H1 (cell line): ENCODE measurements around the gene ETV7.

Source experiments
- CTCF ChIP-seq, 3 experiments: IDR thresholded peaks; 1 replicate in 2 of 3; 2 replicates in 1 of 3; pipeline versions ENCODE4 v1.5.1 to v1.6.1; 2011; ENCODE audit warnings: low read length in 3 of 3, mild to moderate bottlenecking in 3 of 3, inconsistent platforms in 2 of 3, low read depth in 1 of 3, moderate library complexity in 1 of 3; ENCODE audit not compliant: insufficient read depth in 1 of 3; ENCODE audit errors: control extremely low read depth in 1 of 3
- EP300 ChIP-seq, 2 experiments: IDR thresholded peaks; 1 replicate in 1 of 2; 2 replicates in 1 of 2; pipeline ENCODE4 v1.6.1; 2011 to 2012; ENCODE audit warnings: low read depth in 2 of 2, low read length in 2 of 2, mild to moderate bottlenecking in 2 of 2, borderline replicate concordance in 1 of 2, inconsistent platforms in 1 of 2, moderate library complexity in 1 of 2
- GABPA ChIP-seq: IDR thresholded peaks from 2 replicates; pipeline ENCODE4 v1.6.1; 2011; ENCODE audit warnings: mild to moderate bottlenecking, low read length, moderate library complexity, borderline replicate concordance; ENCODE audit not compliant: insufficient read depth
- HDAC6 ChIP-seq: IDR thresholded peaks from one replicate; pipeline ENCODE4 v1.7.1; 2012; ENCODE audit warnings: low read depth, mild to moderate bottlenecking, inconsistent platforms, low read length, moderate library complexity
- JUN ChIP-seq: IDR thresholded peaks from 2 replicates; pipeline ENCODE4 v1.6.1; 2011; ENCODE audit warnings: low read depth, mild to moderate bottlenecking, improper control_type of control experiment, low read length
- KDM1A ChIP-seq: fragments of 200-600, 300-600 bp; sonication (generic); IDR thresholded peaks from 2 replicates; pipeline ENCODE4 v1.7.1; 2016; ENCODE audit warnings: mild to moderate bottlenecking, low read length, borderline replicate concordance
- POLR2A ChIP-seq, 2 experiments: IDR thresholded peaks; 1 replicate in 1 of 2; 2 replicates in 1 of 2; pipeline ENCODE4 v1.6.1; 2011; ENCODE audit warnings: low read depth in 2 of 2, low read length in 2 of 2, mild to moderate bottlenecking in 2 of 2; ENCODE audit errors: control extremely low read depth in 1 of 2
- POLR2AphosphoS5 ChIP-seq: IDR thresholded peaks from 2 replicates; pipeline ENCODE4 v1.6.1; 2011; ENCODE audit warnings: low read depth, low read length
- SP1 ChIP-seq: IDR thresholded peaks from 2 replicates; pipeline ENCODE4 v1.6.1; 2011; ENCODE audit warnings: low read depth, low read length
- TEAD4 ChIP-seq: IDR thresholded peaks from 2 replicates; pipeline ENCODE4 v1.6.1; 2012; ENCODE audit warnings: low read depth, low read length, inconsistent platforms, mixed read lengths
- YY1 ChIP-seq: IDR thresholded peaks from 2 replicates; pipeline ENCODE4 v1.6.1; 2011; ENCODE audit warnings: low read depth, mild to moderate bottlenecking, low read length

GRCh38 chr6:36380166-36380565, 7.3 kb downstream of the ETV7 start:
- TF ChIP-seq JUN (no peak), POLR2AphosphoS5 (no peak), TEAD4 (no peak), YY1 (no peak), GABPA (no peak), KDM1A (no peak), EP300 (IDR thresholded peaks at IDR 0.05; ENCODE audit: borderline replicate concordance in 1 of 2, low read depth in 2 of 2, low read length in 2 of 2) (no peak), HDAC6 (no peak), POLR2A (IDR thresholded peaks at IDR 0.05; ENCODE audit: control extremely low read depth in 1 of 2, low read depth in 2 of 2, low read length in 2 of 2) (no peak), CTCF (IDR thresholded peaks at IDR 0.05; ENCODE audit: control extremely low read depth in 1 of 3, insufficient read depth in 1 of 3, low read depth in 1 of 3, low read length in 3 of 3) (no peak), SP1 (no peak)
